ENCODE measurements around the gene SUV39H1.

SUV39H1 gene

GRCh38 chrX:48752498-48752897, 56.0 kb downstream of the SUV39H1 start:
- H3K4me3 ChIP-seq (ENCODE audit: low read depth, low read length), result no peak overlapping the region
- TF ChIP-seq CTCF (IDR thresholded peaks at IDR 0.05; ENCODE audit: low read depth, low read length, missing control alignments), result no peak
- in situ Hi-C loops (cut with HindIII; ENCODE audit: low sequenced_read_pairs), result no loop called here
- no peak for DNase-seq (ENCODE audit: low read depth)

GRCh38 chrX:48753708-48754228, 57.2 kb downstream of the SUV39H1 start:
- no peak overlapping the region for H3K4me3 ChIP-seq (ENCODE audit: low read depth, low read length)
- DNase-seq (ENCODE audit: low read depth), result no peak
- TF ChIP-seq CTCF (IDR thresholded peaks at IDR 0.05; ENCODE audit: low read depth, low read length, missing control alignments), result no peak
- in situ Hi-C loops (cut with HindIII; ENCODE audit: low sequenced_read_pairs), result no loop called here

- no peak for DNase-seq (ENCODE audit: low read depth)
- H3K4me3 ChIP-seq (ENCODE audit: low read depth, low read length), result no peak overlapping the region
- in situ Hi-C loops (cut with HindIII; ENCODE audit: low sequenced_read_pairs), result no loop called here
- no peak for TF ChIP-seq CTCF (IDR thresholded peaks at IDR 0.05; ENCODE audit: low read depth, low read length, missing control alignments)
Measured at GRCh38 chrX:48754238-48754637, 57.7 kb downstream of the SUV39H1 start.
